A549 (cell line): Measurements from ENCODE around the gene RABL3. TPM values are rescaled to one million over a fixed set of nuclear protein-coding genes. Genes with fewer than 3 reads are reported as not detected.
"Not testable (repeated sequence)": the region's sequence is repeated elsewhere in the genome, so short reads cannot be mapped to it uniquely, and the experiment has no call there.

Experiments used
- ATAC-seq, 2 experiments: fragments of 200-7000 bp in 1 of 2; fragments of >200 bp in 1 of 2; cut with Nextera tagmentation in 1 of 2; cut with Tn5 transposase in 1 of 2; 3 replicates each; pipeline versions ENCODE4 v1.8.0 to v1.9.1; 2018 to 2020; ENCODE audit warnings: mild to moderate bottlenecking in 1 of 2, moderate library complexity in 1 of 2
- CTCF ChIA-PET: fragments of 300-600 bp; sonication (Branson Sonifier 250); formaldehyde crosslinking; extraction: SDS; loops from one replicate; lab custom pipeline; 2021; ENCODE audit warnings: antibody characterized with exemption, inconsistent platforms; lab: Yijun Ruan, JAX
- POLR2A ChIA-PET: fragments of 350-600 bp; formaldehyde crosslinking; extraction: SDS; loops from one replicate; lab custom pipeline; 2021; ENCODE audit warnings: antibody characterized with exemption, inconsistent platforms; lab: Yijun Ruan, JAX
- DNase-seq, 2 experiments: peaks; one replicate each; pipeline versions ENCODE4 v3.0.0 to v3.0.0-alpha.2; 2011 to 2016; ENCODE audit warnings: low read depth in 1 of 2, low spot score in 1 of 2
- FAIRE-seq: peaks from 2 replicates; lab custom pipeline; 2011; peaks lifted over from hg19 to GRCh38; lab: Jason Lieb, UNC
- H3K27ac ChIP-seq, 2 experiments: fragments of >200 bp; sonication (Bioruptor Twin); formaldehyde crosslinking; 3 replicates each; pipeline ENCODE4 v1.5.1; 2016 to 2017
- H3K4me1 ChIP-seq: fragments of >200 bp; sonication (Bioruptor Twin); formaldehyde crosslinking; 3 replicates; pipeline ENCODE4 v1.6.1; 2016
- H3K4me2 ChIP-seq: fragments of >200 bp; sonication (Bioruptor Twin); formaldehyde crosslinking; 3 replicates; pipeline ENCODE4 v1.6.1; 2016
- H3K4me3 ChIP-seq: fragments of >200 bp; sonication (Bioruptor Twin); formaldehyde crosslinking; 3 replicates; pipeline ENCODE4 v1.5.1; 2016
- H3K9me3 ChIP-seq: fragments of >200 bp; sonication (Bioruptor Twin); formaldehyde crosslinking; 3 replicates; pipeline ENCODE4 v1.6.1; 2016
- ATOH8 ChIP-seq: fragments of 250-450 bp; sonication (Bioruptor Pico); IDR thresholded peaks from 2 replicates; pipeline ENCODE4 v1.5.0; 2020; ENCODE audit warnings: low read depth, mild to moderate bottlenecking, moderate library complexity
- BCL3 ChIP-seq: fragments of >200 bp; sonication (Bioruptor Twin); formaldehyde crosslinking; IDR thresholded peaks from 3 replicates; pipeline ENCODE4 v1.6.1; 2016
- CEBPB ChIP-seq, 2 experiments: fragments of >200 bp in 1 of 2; sonication (Bioruptor Twin) in 1 of 2; formaldehyde crosslinking in 1 of 2; IDR thresholded peaks; 2 replicates each; pipeline ENCODE4 v1.6.1; 2012 to 2016
- CHD2 ChIP-seq: fragments of 150-350 bp; IDR thresholded peaks from 2 replicates; pipeline ENCODE4 v1.6.1; 2014; ENCODE audit warnings: low read length; ENCODE audit not compliant: partially characterized antibody
- CTCF ChIP-seq: fragments of >200 bp; sonication (Bioruptor Twin); formaldehyde crosslinking; IDR thresholded peaks from 3 replicates; pipeline ENCODE4 v1.5.1; 2016
- EHF ChIP-seq: fragments of 250-450 bp; sonication (Bioruptor Pico); IDR thresholded peaks from 2 replicates; pipeline ENCODE4 v1.5.0; 2020; ENCODE audit warnings: mild to moderate bottlenecking
- FOSL2 ChIP-seq, 2 experiments: fragments of 450-650 bp in 1 of 2; fragments of >200 bp in 1 of 2; sonication (Bioruptor Twin) in 1 of 2; formaldehyde crosslinking; IDR thresholded peaks; 2 replicates each; pipeline versions ENCODE4 v1.5.0 to v1.6.1; 2016 to 2020; ENCODE audit warnings: mild to moderate bottlenecking in 1 of 2, moderate library complexity in 1 of 2
- HEYL ChIP-seq: fragments of 250-450 bp; sonication (Bioruptor Pico); IDR thresholded peaks from 2 replicates; pipeline ENCODE4 v1.8.0; 2021; ENCODE audit warnings: mild to moderate bottlenecking, moderate library complexity
- HMGXB4 ChIP-seq: fragments of 250-450 bp; sonication (Bioruptor Pico); IDR thresholded peaks from 2 replicates; pipeline ENCODE4 v1.5.0; 2021; ENCODE audit warnings: mild to moderate bottlenecking, moderate library complexity, borderline replicate concordance
- JUNB ChIP-seq: fragments of >200 bp; sonication (Bioruptor Twin); formaldehyde crosslinking; IDR thresholded peaks from 2 replicates; pipeline ENCODE4 v1.6.1; 2016
- KDM1A ChIP-seq: fragments of 200-600 bp; sonication (generic); IDR thresholded peaks from 2 replicates; pipeline ENCODE4 v1.6.1; 2016; ENCODE audit warnings: low read depth, mild to moderate bottlenecking
- MAX ChIP-seq: IDR thresholded peaks from 2 replicates; pipeline ENCODE4 v1.6.1; 2012
- NPAS2 ChIP-seq: fragments of 250-450 bp; sonication (Bioruptor Pico); IDR thresholded peaks from 2 replicates; pipeline ENCODE4 v1.8.0; 2022; ENCODE audit warnings: mild to moderate bottlenecking, moderate library complexity, borderline replicate concordance
- NR3C1 ChIP-seq: fragments of >200 bp; sonication (Bioruptor Twin); formaldehyde crosslinking; IDR thresholded peaks from 3 replicates; pipeline ENCODE4 v1.6.1; 2017
- PBX3 ChIP-seq: IDR thresholded peaks from 2 replicates; pipeline ENCODE4 v1.6.1; 2012
- RAD21 ChIP-seq, 2 experiments: fragments of >200 bp in 1 of 2; sonication (Bioruptor Twin) in 1 of 2; formaldehyde crosslinking in 1 of 2; IDR thresholded peaks in 1 of 2; conservative IDR thresholded peaks in 1 of 2; 2 replicates in 1 of 2; 3 replicates in 1 of 2; pipeline ENCODE4 v1.6.1; 2012 to 2018; ENCODE audit warnings: inconsistent platforms in 1 of 2
- RFX5 ChIP-seq: fragments of 450-650 bp; IDR thresholded peaks from 2 replicates; pipeline ENCODE4 v1.7.1; 2014; ENCODE audit warnings: antibody characterized with exemption, mild to moderate bottlenecking, moderate library complexity
- USF2 ChIP-seq: fragments of 450-650 bp; IDR thresholded peaks from 2 replicates; pipeline ENCODE4 v1.6.1; 2014; ENCODE audit warnings: antibody characterized with exemption
- ZFP36 ChIP-seq: fragments of 450-650 bp; IDR thresholded peaks from 2 replicates; pipeline ENCODE4 v1.6.1; 2014; ENCODE audit warnings: borderline replicate concordance; ENCODE audit not compliant: partially characterized antibody
- ZNF302 ChIP-seq: fragments of 250-450 bp; sonication (Bioruptor Pico); IDR thresholded peaks from 2 replicates; pipeline ENCODE4 v1.9.0; 2021; ENCODE audit warnings: inconsistent platforms, mild to moderate bottlenecking, moderate library complexity
- WGBS: methylation state at CpG from one replicate; pipeline ENCODE4 v1.1.6; 2017; ENCODE audit errors: missing lambda C conversion rate; 5-methylcytosine and 5-hydroxymethylcytosine counted together
- polyA plus RNA-seq, 4 experiments: library from polyadenylated mRNA; depleted of rRNA in 3 of 4; stranded (reverse); fragments of >200 nt; fragmentation: RNase III in 1 of 4; extraction: RNeasy Plus Mini Kit Qiagen cat#74134 plus additional on column Dnase treatment in 1 of 4; gene quantifications; 2 replicates in 3 of 4; 3 replicates in 1 of 4; pipeline ENCODE4 v1.2.3, GENCODE V29; 2011 to 2017

Gene RABL3
- polyA plus RNA-seq, 2 of the 4 experiments (the other 2 are of a cell fraction) = 14.0 to 29.0 TPM

GRCh38 chr3:120791010-120791409 is 48.7 kb upstream of the RABL3 start (continued):
- no peak for TF ChIP-seq CTCF

- H3K4me3 ChIP-seq, H3K4me2 ChIP-seq, FAIRE-seq, POLR2A ChIA-PET, H3K4me1 ChIP-seq, ATAC-seq, H3K27ac ChIP-seq, DNase-seq, H3K9me3 ChIP-seq: not testable (repeated sequence)
- CTCF ChIA-PET = interaction anchor here (2.2 kb wide), 1 partner anchor 9 kb away, joined by 8 read pairs; no protein-coding TSS in a partner anchor
- WGBS = 63% methylated on average over 5 of the region's 5 CpGs
These were observed 43.5 kb upstream of the RABL3 start for GRCh38 chr3:120785832-120786231.

GRCh38 chr3:120780977-120781376 is 38.7 kb upstream of the RABL3 start:
- FAIRE-seq = no peak
- ChIA-PET CTCF (interaction anchor here (1.0 to 2.1 kb wide), 4 partner anchors 10 to 158 kb away, joined by 3 to 10 read pairs (median 4); no protein-coding TSS in a partner anchor), POLR2A (interaction anchor here (0.6 to 1.1 kb wide), 2 partner anchors 31 to 185 kb away, joined by 3 read pairs; partner anchors contain the start of gene NDUFB4)
- peaks cover 13% of the 10 kb centered on the region for H3K4me1 ChIP-seq
- TF ChIP-seq CHD2 (no peak), BCL3 (no peak), EHF (no peak), CEBPB (IDR thresholded peaks at IDR 0.05) (no peak), NPAS2 (CRISPR knock-in tag) (no peak), ATOH8 (CRISPR knock-in tag) (peak; percentile 69; the same call in 1 of the 2 replicates), USF2 (0 out of 2 replicates have a peak, but pooled peaks have one; percentile 5), NR3C1 (no peak), ZNF302 (no peak), KDM1A (no peak), RAD21 (conservative IDR thresholded peaks at IDR 0.05 in 1 of 2, IDR thresholded peaks at IDR 0.05 in 1 of 2) (no peak), CTCF (no peak), JUNB (peak; percentile 54), RFX5 (no peak), MAX (no peak), FOSL2 (IDR thresholded peaks at IDR 0.05) (peak; percentile 68), FOSL2 (CRISPR knock-in tag; IDR thresholded peaks at IDR 0.05) (peak; percentile 87), HEYL (no peak), HMGXB4 (CRISPR knock-in tag) (no peak), ZFP36 (no peak), PBX3 (no peak)
- peak overlapping the region; percentile 32 for H3K4me2 ChIP-seq
- peak overlapping the region; percentile 33 to 36; a peak in 3 of 6 replicates for H3K27ac ChIP-seq
- H3K9me3 ChIP-seq = no peaks in the 10 kb centered on the region
- 39% methylated on average over 13 of the region's 13 CpGs for WGBS
- peak; percentile 31 to 48 for DNase-seq
- no peak overlapping the region for H3K4me3 ChIP-seq
- ATAC-seq = peak; percentile 96 to 98
